PC-9 (cell line): ENCODE data around the gene VCAM1.

Experiments used
- EZH2 ChIP-seq: fragments of 200-600 bp; sonication (generic); IDR thresholded peaks from 2 replicates; pipeline ENCODE4 v1.8.0; 2017; ENCODE audit warnings: antibody characterized with exemption, low read depth
- TF ChIP-seq, protein P1 (sequence below): fragments of 200-600 bp; sonication (generic); conservative IDR thresholded peaks from 2 replicates; pipeline ENCODE4 v1.6.1; 2017; ENCODE audit warnings: mixed run types, antibody characterized with exemption, mild to moderate bottlenecking, moderate library complexity

DNA sequence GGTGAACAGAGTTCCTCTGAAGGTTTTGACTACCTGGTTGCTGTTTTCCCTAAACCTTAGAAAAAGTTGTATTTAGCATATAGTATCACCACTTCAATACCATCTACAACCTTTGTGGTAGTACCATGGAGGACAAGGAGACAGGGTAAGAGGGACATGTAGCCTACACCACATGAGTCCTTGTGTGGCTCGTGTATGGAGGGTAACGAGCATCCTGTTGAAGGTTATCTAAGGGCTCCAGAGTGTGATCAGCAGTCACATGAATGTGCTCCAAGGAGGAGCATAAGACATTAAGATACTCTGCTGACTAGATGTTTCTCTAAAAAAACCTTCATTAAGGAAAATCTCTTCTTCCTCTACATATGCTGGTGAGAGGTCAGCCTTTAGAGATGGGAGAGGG lies 67.3 kb downstream of the VCAM1 start:
- TF ChIP-seq, protein P1, sequence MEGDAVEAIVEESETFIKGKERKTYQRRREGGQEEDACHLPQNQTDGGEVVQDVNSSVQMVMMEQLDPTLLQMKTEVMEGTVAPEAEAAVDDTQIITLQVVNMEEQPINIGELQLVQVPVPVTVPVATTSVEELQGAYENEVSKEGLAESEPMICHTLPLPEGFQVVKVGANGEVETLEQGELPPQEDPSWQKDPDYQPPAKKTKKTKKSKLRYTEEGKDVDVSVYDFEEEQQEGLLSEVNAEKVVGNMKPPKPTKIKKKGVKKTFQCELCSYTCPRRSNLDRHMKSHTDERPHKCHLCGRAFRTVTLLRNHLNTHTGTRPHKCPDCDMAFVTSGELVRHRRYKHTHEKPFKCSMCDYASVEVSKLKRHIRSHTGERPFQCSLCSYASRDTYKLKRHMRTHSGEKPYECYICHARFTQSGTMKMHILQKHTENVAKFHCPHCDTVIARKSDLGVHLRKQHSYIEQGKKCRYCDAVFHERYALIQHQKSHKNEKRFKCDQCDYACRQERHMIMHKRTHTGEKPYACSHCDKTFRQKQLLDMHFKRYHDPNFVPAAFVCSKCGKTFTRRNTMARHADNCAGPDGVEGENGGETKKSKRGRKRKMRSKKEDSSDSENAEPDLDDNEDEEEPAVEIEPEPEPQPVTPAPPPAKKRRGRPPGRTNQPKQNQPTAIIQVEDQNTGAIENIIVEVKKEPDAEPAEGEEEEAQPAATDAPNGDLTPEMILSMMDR = no peak
- TF ChIP-seq EZH2 = no peak
